GM18861 (cell line): ENCODE results near the gene MYO5B.
"Not testable (repeated sequence)": the region's sequence is repeated elsewhere in the genome, so short reads cannot be mapped to it uniquely, and the experiment has no call there.

ENCODE experiments used
- ATAC-seq: cut with Tn5 transposase; IDR thresholded peaks from one replicate; pipeline ENCODE4 v1.9.1; 2021; ENCODE audit not compliant: unreplicated experiment

The MYO5B gene

GRCh38 chr18:49842656-49843055 lies 352.3 kb downstream of the MYO5B start:
- ATAC-seq, result no peak

- ATAC-seq, result no peak
Observed at GRCh38 chr18:49841236-49842217, 353.4 kb downstream of the MYO5B start.

GRCh38 chr18:49839012-49839411 lies 355.9 kb downstream of the MYO5B start:
- no peak for ATAC-seq

GRCh38 chr18:49838381-49838780 lies 356.6 kb downstream of the MYO5B start:
- ATAC-seq, result no peak

- ATAC-seq, result no peak
Observed at GRCh38 chr18:49837889-49838288, 357.1 kb downstream of the MYO5B start.

GRCh38 chr18:49837316-49837835 lies 357.6 kb downstream of the MYO5B start:
- ATAC-seq, result not testable (repeated sequence)

- no peak for ATAC-seq
Observed at GRCh38 chr18:49835405-49835804, 359.5 kb downstream of the MYO5B start.

GRCh38 chr18:49834258-49834657 lies 360.7 kb downstream of the MYO5B start:
- ATAC-seq, result no peak

GRCh38 chr18:49833814-49834213 lies 361.1 kb downstream of the MYO5B start:
- no peak for ATAC-seq

GRCh38 chr18:49832221-49832647 lies 362.7 kb downstream of the MYO5B start:
- ATAC-seq, result no peak

GRCh38 chr18:49827996-49828395 lies 367.0 kb downstream of the MYO5B start:
- no peak for ATAC-seq

- peak; percentile 48 for ATAC-seq
Observed at GRCh38 chr18:49819823-49820671, 374.9 kb downstream of the MYO5B start.

GRCh38 chr18:49819071-49819662 lies 375.8 kb downstream of the MYO5B start:
- ATAC-seq, result no peak

- ATAC-seq, result no peak
Observed at GRCh38 chr18:49817947-49818346, 377.0 kb downstream of the MYO5B start.

- no peak for ATAC-seq
Observed at GRCh38 chr18:49815927-49816326, 379.0 kb downstream of the MYO5B start.

- ATAC-seq, result peak; percentile 8
Observed at GRCh38 chr18:49814147-49814499, 380.8 kb downstream of the MYO5B start.

- ATAC-seq, result peak; percentile 75
Observed at GRCh38 chr18:49813319-49814146, 381.4 kb downstream of the MYO5B start, which contains the start of gene ACAA2. ACAA2 (minus strand) TSS chr18:49813533; CDS start chr18:49813484, 49 bp downstream.

- ATAC-seq, result peak; percentile 28
Observed at GRCh38 chr18:49813069-49813318, 382.0 kb downstream of the MYO5B start.

GRCh38 chr18:49812286-49813068 lies 382.5 kb downstream of the MYO5B start:
- no peak for ATAC-seq
